ENCODE measurements around the gene DSG2. TPM values are rescaled to one million over a fixed set of nuclear protein-coding genes. Genes with fewer than 3 reads are reported as not detected.

The DSG2 gene
- total RNA-seq, 1 experiment from 2014 or later: 123 TPM

DNA sequence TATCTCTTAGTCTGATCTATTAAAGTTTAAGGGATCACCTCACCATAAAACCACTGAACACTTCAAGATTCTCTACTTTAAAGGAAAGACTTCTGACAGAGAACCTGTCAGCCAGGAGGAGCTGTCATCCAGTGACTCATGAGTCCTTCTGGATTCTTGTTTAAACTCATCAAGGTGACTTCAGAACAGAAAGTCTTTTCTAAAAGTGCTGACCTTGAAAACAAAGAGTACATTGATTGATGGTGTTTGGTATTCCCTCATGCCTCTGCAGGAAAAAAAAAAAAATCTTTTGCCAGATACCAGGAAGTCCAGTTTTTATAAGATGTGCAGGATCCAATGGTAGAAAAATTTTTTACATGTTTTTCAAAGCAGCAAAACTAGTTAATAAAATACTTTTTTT is 12.3 kb downstream of the DSG2 start:
- Histone ChIP-seq H4K20me1 (ENCODE audit: insufficient read depth) (no peaks in the 10 kb centered on the region; the same call in 1 of the 2 replicates), H3K9me2 (ENCODE audit: insufficient read depth) (no peaks in the 10 kb centered on the region), H3K27me3 (ENCODE audit: insufficient read depth, low read length) (no peaks in the 10 kb centered on the region), H3K27ac (ENCODE audit: low read depth, low read length) (peak overlapping the region; percentile 6; the same call in 1 of the 2 replicates), H3K4me2 (ENCODE audit: low read length) (peak overlapping the region; percentile 77), H3K9ac (ENCODE audit: low read length) (peak overlapping the region; percentile 13; the same call in 1 of the 2 replicates), H3K9me3 (ENCODE audit: control insufficient read depth in 1 of 2, insufficient read depth in 1 of 2, low read depth in 1 of 2, low read length in 2 of 2) (no peaks in the 10 kb centered on the region), H3K79me2 (ENCODE audit: insufficient read depth, low read length) (peaks cover 91% of the 10 kb centered on the region), H3K36me3 (ENCODE audit: control insufficient read depth in 1 of 2, insufficient read depth in 2 of 2, low read length in 2 of 2) (0 out of 4 replicates have a peak, but pooled peaks cover 0 to 3% of the 10 kb centered on the region in 2 experiments), H2AFZ (ENCODE audit: low read depth, low read length, poor library complexity, severe bottlenecking) (no peak overlapping the region), H3K4me1 (ENCODE audit: control insufficient read depth in 1 of 2, insufficient read depth in 2 of 2, low read length in 2 of 2) (peaks cover 57 to 63% of the 10 kb centered on the region in 2 experiments), H3K4me3 (replicated peaks in 1 of 2; ENCODE audit: low read depth in 1 of 2, low read length in 2 of 2) (no peak overlapping the region)
- RAD21 ChIA-PET (ENCODE audit: low non-redundant PET in 1 of 2, low total read pairs in 2 of 2, uncharacterized antibody in 2 of 2, unreplicated experiment in 2 of 2): no interaction called here
- CTCF ChIA-PET: interaction anchor here (0.9 to 1.0 kb wide), 2 partner anchors 20 to 86 kb away, joined by 3 read pairs; no protein-coding TSS in a partner anchor
- DNase-seq (ENCODE audit: low read depth, low spot score): no peak
- ATAC-seq: no peak
- intact Hi-C loops (cut with micrococcal nuclease): loop anchor here (5.0 kb wide), 2 partner anchors 408 to 513 kb away; partner anchors contain the start of gene DSC2
- BruUV-seq (replicated peaks): no TSS peak
- POLR2A ChIA-PET: no interaction called here
- no peak for TF ChIP-seq POLR2A (IDR thresholded peaks at IDR 0.05; ENCODE audit: borderline replicate concordance, extremely low read depth, insufficient read depth, insufficient read length)
- TF ChIP-seq EZH2 (IDR thresholded peaks at IDR 0.05): no peak
- TF ChIP-seq EGR1 (IDR thresholded peaks at IDR 0.05; ENCODE audit: low read depth): no peak
- TF ChIP-seq, protein P1, sequence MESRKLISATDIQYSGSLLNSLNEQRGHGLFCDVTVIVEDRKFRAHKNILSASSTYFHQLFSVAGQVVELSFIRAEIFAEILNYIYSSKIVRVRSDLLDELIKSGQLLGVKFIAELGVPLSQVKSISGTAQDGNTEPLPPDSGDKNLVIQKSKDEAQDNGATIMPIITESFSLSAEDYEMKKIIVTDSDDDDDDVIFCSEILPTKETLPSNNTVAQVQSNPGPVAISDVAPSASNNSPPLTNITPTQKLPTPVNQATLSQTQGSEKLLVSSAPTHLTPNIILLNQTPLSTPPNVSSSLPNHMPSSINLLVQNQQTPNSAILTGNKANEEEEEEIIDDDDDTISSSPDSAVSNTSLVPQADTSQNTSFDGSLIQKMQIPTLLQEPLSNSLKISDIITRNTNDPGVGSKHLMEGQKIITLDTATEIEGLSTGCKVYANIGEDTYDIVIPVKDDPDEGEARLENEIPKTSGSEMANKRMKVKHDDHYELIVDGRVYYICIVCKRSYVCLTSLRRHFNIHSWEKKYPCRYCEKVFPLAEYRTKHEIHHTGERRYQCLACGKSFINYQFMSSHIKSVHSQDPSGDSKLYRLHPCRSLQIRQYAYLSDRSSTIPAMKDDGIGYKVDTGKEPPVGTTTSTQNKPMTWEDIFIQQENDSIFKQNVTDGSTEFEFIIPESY (IDR thresholded peaks at IDR 0.05; ENCODE audit: extremely low read depth, insufficient replicate concordance, low read length): no peak
- TF ChIP-seq SRF (IDR thresholded peaks at IDR 0.05; ENCODE audit: low read depth): no peak
- TF ChIP-seq JUND (IDR thresholded peaks at IDR 0.05): peak; percentile 46
- no peak for TF ChIP-seq EZH2phosphoT487 (IDR thresholded peaks at IDR 0.05; ENCODE audit: borderline replicate concordance)
- TF ChIP-seq RAD21 (IDR thresholded peaks at IDR 0.05; ENCODE audit: low read depth): no peak
- no peak for TF ChIP-seq TCF7L2 (IDR thresholded peaks at IDR 0.05; ENCODE audit: borderline replicate concordance, extremely low read depth, insufficient read depth, insufficient read length)
- TF ChIP-seq SIN3A (IDR thresholded peaks at IDR 0.05; ENCODE audit: low read depth): peak; percentile 50; the same call in 1 of the 2 replicates
- no peak for TF ChIP-seq REST (IDR thresholded peaks at IDR 0.05; ENCODE audit: low read depth)
- no peak for TF ChIP-seq YY1 (IDR thresholded peaks at IDR 0.05; ENCODE audit: extremely low read depth, insufficient replicate concordance, low read depth, low read length)
- TF ChIP-seq, protein P2, sequence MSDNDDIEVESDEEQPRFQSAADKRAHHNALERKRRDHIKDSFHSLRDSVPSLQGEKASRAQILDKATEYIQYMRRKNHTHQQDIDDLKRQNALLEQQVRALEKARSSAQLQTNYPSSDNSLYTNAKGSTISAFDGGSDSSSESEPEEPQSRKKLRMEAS (IDR thresholded peaks at IDR 0.05): no peak
- TF ChIP-seq SP1 (IDR thresholded peaks at IDR 0.05; ENCODE audit: low read depth): no peak; the same call in none of the 2 replicates
- no peak for TF ChIP-seq CEBPB (IDR thresholded peaks at IDR 0.05; ENCODE audit: low read depth)
- TF ChIP-seq, protein P3, sequence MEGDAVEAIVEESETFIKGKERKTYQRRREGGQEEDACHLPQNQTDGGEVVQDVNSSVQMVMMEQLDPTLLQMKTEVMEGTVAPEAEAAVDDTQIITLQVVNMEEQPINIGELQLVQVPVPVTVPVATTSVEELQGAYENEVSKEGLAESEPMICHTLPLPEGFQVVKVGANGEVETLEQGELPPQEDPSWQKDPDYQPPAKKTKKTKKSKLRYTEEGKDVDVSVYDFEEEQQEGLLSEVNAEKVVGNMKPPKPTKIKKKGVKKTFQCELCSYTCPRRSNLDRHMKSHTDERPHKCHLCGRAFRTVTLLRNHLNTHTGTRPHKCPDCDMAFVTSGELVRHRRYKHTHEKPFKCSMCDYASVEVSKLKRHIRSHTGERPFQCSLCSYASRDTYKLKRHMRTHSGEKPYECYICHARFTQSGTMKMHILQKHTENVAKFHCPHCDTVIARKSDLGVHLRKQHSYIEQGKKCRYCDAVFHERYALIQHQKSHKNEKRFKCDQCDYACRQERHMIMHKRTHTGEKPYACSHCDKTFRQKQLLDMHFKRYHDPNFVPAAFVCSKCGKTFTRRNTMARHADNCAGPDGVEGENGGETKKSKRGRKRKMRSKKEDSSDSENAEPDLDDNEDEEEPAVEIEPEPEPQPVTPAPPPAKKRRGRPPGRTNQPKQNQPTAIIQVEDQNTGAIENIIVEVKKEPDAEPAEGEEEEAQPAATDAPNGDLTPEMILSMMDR (IDR thresholded peaks at IDR 0.05 in 2 of 3, conservative IDR thresholded peaks at IDR 0.05 in 1 of 3; ENCODE audit: borderline replicate concordance in 1 of 3, insufficient read depth in 1 of 3, low read depth in 2 of 3, low read length in 2 of 3): no peak
- no peak for TF ChIP-seq ATF3 (IDR thresholded peaks at IDR 0.05)
- TF ChIP-seq POLR2AphosphoS5 (IDR thresholded peaks at IDR 0.05; ENCODE audit: low read depth, low read length): no peak
- TF ChIP-seq ZFX (IDR thresholded peaks at IDR 0.05): no peak
- no peak for TF ChIP-seq ZNF274 (IDR thresholded peaks at IDR 0.05; ENCODE audit: low read depth, low read length)
- no peak for TF ChIP-seq ELF1 (IDR thresholded peaks at IDR 0.05; ENCODE audit: borderline replicate concordance, low read depth)

Measured in HCT116 (cell line).